Panc1 (cell line): ENCODE measurements around the gene GATAD2B. TPM values are rescaled to one million over a fixed set of nuclear protein-coding genes. Genes with fewer than 3 reads are reported as not detected.

ENCODE experiments used
- ATAC-seq: fragments of 200-7000 bp; cut with Tn5 transposase; 2 replicates; pipeline ENCODE4 v1.9.1; 2020; ENCODE audit warnings: mild to moderate bottlenecking, moderate library complexity
- BruUV-seq: library from RNA; stranded (reverse); fragments of 400-500 nt; replicated peaks from 2 replicates; lab custom pipeline; 2021; lab: Mats Ljungman, UMichigan
- CTCF ChIA-PET: fragments of 300-600 bp; sonication (Branson Sonifier 250); formaldehyde crosslinking; loops from one replicate; lab custom pipeline; 2022; ENCODE audit warnings: antibody characterized with exemption; lab: Charles Lee
- POLR2A ChIA-PET: fragments of 300-600 bp; sonication (Branson Sonifier 250); formaldehyde crosslinking; loops from one replicate; lab custom pipeline; 2022; ENCODE audit warnings: antibody characterized with exemption; lab: Charles Lee
- DNase-seq: peaks from one replicate; pipeline ENCODE4 v3.0.0-alpha.2; 2010; ENCODE audit warnings: low read depth, low spot score
- H3K27ac ChIP-seq: 2 replicates; pipeline ENCODE4 v1.5.1; 2011; ENCODE audit warnings: mild to moderate bottlenecking, low read length, inconsistent platforms
- H3K27me3 ChIP-seq: fragments of 200-500 bp; sonication (Bioruptor generic); 2 replicates; pipeline ENCODE4 v1.6.0; 2014; ENCODE audit warnings: low read length, inconsistent platforms; ENCODE audit not compliant: control insufficient read depth, insufficient read depth
- H3K36me3 ChIP-seq: fragments of 200-500 bp; sonication (Bioruptor generic); 2 replicates; pipeline ENCODE4 v1.5.1; 2014; ENCODE audit warnings: inconsistent platforms, mild to moderate bottlenecking, low read length, moderate library complexity; ENCODE audit not compliant: control insufficient read depth, insufficient read depth
- H3K4me1 ChIP-seq: 2 replicates; pipeline ENCODE4 v1.5.1; 2011; ENCODE audit warnings: inconsistent platforms, mild to moderate bottlenecking, low read length, moderate library complexity; ENCODE audit not compliant: control insufficient read depth, insufficient read depth
- H3K4me3 ChIP-seq, 2 experiments: 2 replicates each; pipeline ENCODE4 v1.5.1; 2011 to 2012; ENCODE audit warnings: low read depth in 2 of 2, low read length in 2 of 2, mild to moderate bottlenecking in 2 of 2, inconsistent platforms in 1 of 2, moderate library complexity in 1 of 2
- H3K9me3 ChIP-seq: fragments of 200-500 bp; sonication (Bioruptor generic); 2 replicates; pipeline ENCODE4 v1.5.1; 2014; ENCODE audit warnings: low read depth, mild to moderate bottlenecking, inconsistent platforms, low read length, moderate library complexity; ENCODE audit not compliant: control insufficient read depth, insufficient read depth
- POLR2AphosphoS5 ChIP-seq: IDR thresholded peaks from 2 replicates; pipeline ENCODE4 v1.6.1; 2012; ENCODE audit warnings: mild to moderate bottlenecking, low read depth, low read length, moderate library complexity
- SIN3A ChIP-seq: IDR thresholded peaks from 2 replicates; pipeline ENCODE4 v1.6.1; 2012; ENCODE audit warnings: low read depth, mild to moderate bottlenecking, low read length, moderate library complexity, borderline replicate concordance; ENCODE audit not compliant: insufficient read depth
- TCF7L2 ChIP-seq: IDR thresholded peaks from 2 replicates; pipeline ENCODE4 v1.6.1; 2011; ENCODE audit warnings: mild to moderate bottlenecking, low read depth, low read length, inconsistent platforms
- in situ Hi-C: cut with HindIII; loops from 2 replicates; pipeline ENCODE4 v1.10.0; 2016; ENCODE audit warnings: low sequenced_read_pairs, low pct_unique_long_range_greater_than_20kb
- intact Hi-C: fragments of 100-400 bp; cut with micrococcal nuclease; formaldehyde crosslinking; loops from one replicate; pipeline ENCODE4 v1.10.0; 2022; ENCODE audit not compliant: unreplicated experiment
- total RNA-seq: library from RNA; stranded (reverse); gene quantifications from one replicate; pipeline ENCODE4 v1.2.1, GENCODE V29; 2021; ENCODE audit not compliant: unreplicated experiment
- TF ChIP-seq, protein P1 (sequence below): fragments of 450-650 bp; IDR thresholded peaks from 2 replicates; pipeline ENCODE4 v1.5.1; 2017; ENCODE audit warnings: mild to moderate bottlenecking

Gene GATAD2B
- total RNA-seq, 1 experiment from 2014 or later = 47.2 TPM

GRCh38 chr1:153792631-153793041, 130.1 kb downstream of the GATAD2B start:
- POLR2A ChIA-PET = no interaction called here
- ATAC-seq = no peak
- CTCF ChIA-PET = interaction anchor here (0.5 to 1.0 kb wide), 2 partner anchors 9 to 129 kb away, joined by 4 to 6 read pairs; no protein-coding TSS in a partner anchor
- H3K9me3 ChIP-seq = no peaks in the 10 kb centered on the region
- H3K27ac ChIP-seq = no peak overlapping the region
- no peaks in the 10 kb centered on the region for H3K27me3 ChIP-seq
- TF ChIP-seq TCF7L2 (no peak), SIN3A (no peak)
- no peak overlapping the region for H3K4me3 ChIP-seq
- in situ Hi-C loops = no loop called here
- no peaks in the 10 kb centered on the region for H3K4me1 ChIP-seq
- BruUV-seq = no TSS peak
- DNase-seq = no peak
- no peaks in the 10 kb centered on the region for H3K36me3 ChIP-seq
- intact Hi-C loops = no loop called here

- ATAC-seq (no peak), DNase-seq (no peak)
- no peak for TF ChIP-seq POLR2AphosphoS5
- no peak overlapping the region for H3K4me3 ChIP-seq
- no peaks in the 10 kb centered on the region for H3K9me3 ChIP-seq
- BruUV-seq = no TSS peak
- no peaks in the 10 kb centered on the region for H3K27me3 ChIP-seq
- POLR2A ChIA-PET = interaction anchor here (0.6 kb wide), 1 partner anchor 179 kb away, joined by 4 read pairs; no protein-coding TSS in a partner anchor
- CTCF ChIA-PET = no interaction called here
- no peaks in the 10 kb centered on the region for H3K36me3 ChIP-seq
- in situ Hi-C loops (no loop called here), intact Hi-C loops (no loop called here)
- H3K4me1 ChIP-seq = no peaks in the 10 kb centered on the region
- no peak overlapping the region for H3K27ac ChIP-seq
Observed at GRCh38 chr1:153791648-153792253, 131.0 kb downstream of the GATAD2B start.

DNA sequence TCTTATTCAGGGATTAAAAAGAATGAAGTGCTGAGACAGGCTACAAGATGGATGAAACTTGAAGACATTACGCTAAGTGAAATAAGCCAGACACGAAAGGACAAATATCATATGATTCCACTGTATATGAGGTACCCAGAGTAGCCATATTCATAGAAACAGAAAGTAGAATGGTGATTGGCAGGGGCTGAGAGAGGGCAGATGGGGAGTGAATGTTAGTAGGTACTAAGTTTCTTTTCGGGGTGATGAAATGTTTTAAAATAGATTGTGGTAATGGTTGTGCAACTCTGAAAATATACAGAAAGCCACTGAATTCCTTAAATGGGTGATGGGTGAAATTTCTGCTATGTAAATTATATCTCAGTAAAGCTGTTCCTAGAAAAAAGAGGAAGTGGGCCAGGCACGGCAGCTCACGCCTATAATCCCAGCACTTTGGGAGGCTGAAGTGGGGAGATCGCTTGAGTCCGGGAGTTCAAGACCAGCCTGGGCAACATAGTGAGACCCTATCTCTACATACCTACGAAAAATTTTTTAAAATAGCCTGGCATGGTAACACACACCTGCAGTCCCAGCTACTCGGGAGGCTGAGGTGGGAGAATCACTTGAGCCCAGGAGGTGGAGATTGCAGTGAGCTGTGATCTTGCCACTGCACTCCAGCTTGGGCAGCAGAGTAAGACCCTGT, 131.7 kb downstream of the GATAD2B start:
- H3K9me3 ChIP-seq = no peaks in the 10 kb centered on the region
- DNase-seq (no peak), ATAC-seq (no peak)
- TF ChIP-seq POLR2AphosphoS5 (no peak), SIN3A (no peak)
- TF ChIP-seq, protein P1, sequence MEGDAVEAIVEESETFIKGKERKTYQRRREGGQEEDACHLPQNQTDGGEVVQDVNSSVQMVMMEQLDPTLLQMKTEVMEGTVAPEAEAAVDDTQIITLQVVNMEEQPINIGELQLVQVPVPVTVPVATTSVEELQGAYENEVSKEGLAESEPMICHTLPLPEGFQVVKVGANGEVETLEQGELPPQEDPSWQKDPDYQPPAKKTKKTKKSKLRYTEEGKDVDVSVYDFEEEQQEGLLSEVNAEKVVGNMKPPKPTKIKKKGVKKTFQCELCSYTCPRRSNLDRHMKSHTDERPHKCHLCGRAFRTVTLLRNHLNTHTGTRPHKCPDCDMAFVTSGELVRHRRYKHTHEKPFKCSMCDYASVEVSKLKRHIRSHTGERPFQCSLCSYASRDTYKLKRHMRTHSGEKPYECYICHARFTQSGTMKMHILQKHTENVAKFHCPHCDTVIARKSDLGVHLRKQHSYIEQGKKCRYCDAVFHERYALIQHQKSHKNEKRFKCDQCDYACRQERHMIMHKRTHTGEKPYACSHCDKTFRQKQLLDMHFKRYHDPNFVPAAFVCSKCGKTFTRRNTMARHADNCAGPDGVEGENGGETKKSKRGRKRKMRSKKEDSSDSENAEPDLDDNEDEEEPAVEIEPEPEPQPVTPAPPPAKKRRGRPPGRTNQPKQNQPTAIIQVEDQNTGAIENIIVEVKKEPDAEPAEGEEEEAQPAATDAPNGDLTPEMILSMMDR = no peak
- BruUV-seq = no TSS peak
- no peaks in the 10 kb centered on the region for H3K36me3 ChIP-seq
- intact Hi-C loops = no loop called here
- no peak overlapping the region for H3K4me3 ChIP-seq
- no peaks in the 10 kb centered on the region for H3K4me1 ChIP-seq
- ChIA-PET POLR2A (interaction anchor here (0.6 kb wide), 1 partner anchor 35 kb away, joined by 4 read pairs; no protein-coding TSS in a partner anchor), CTCF (no interaction called here)
- no peak overlapping the region for H3K27ac ChIP-seq
- no peaks in the 10 kb centered on the region for H3K27me3 ChIP-seq
- in situ Hi-C loops = no loop called here
